Endometrial microvascular endothelial cells (primary cell): ENCODE measurements around the gene ZNF780B. TPM values are rescaled to one million over a fixed set of nuclear protein-coding genes. Genes with fewer than 3 reads are reported as not detected.
"Not testable (repeated sequence)": the region's sequence is repeated elsewhere in the genome, so short reads cannot be mapped to it uniquely, and the experiment has no call there.

ENCODE experiments used
- in situ Hi-C: cut with HindIII; loops from 2 replicates; pipeline ENCODE4 v1.10.0; 2017; ENCODE audit warnings: low sequenced_read_pairs, low pct_unique_long_range_greater_than_20kb; ENCODE audit errors: inconsistent ontology term
- total RNA-seq: library from RNA; depleted of rRNA; stranded (reverse); fragments of >200 nt; gene quantifications from one replicate; pipeline ENCODE4 v1.2.3, GENCODE V29; 2015; ENCODE audit errors: inconsistent ontology term

Gene ZNF780B
- total RNA-seq, 1 donor from 2014 or later, result 17.9 TPM

DNA sequence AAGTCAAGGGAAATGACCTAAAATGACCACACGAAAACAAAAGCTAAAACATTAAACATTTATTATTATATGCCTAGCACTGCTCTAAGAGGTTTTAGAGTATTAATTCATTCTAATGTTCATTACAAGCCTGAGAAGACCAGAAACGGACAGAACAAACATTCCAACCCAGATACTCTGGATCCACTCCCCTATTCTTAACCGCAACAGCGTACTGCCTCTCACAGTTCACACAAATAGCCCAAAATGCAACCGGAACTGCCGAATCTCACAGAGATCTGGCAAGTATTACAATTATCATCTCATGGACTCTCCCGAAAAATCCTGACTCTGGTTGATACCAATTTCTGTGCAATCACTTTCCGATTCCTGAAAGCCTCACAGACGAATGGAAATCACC lies 1.4 kb downstream of the ZNF780B start:
- in situ Hi-C loops, result no loop called here

GRCh38 chr19:40053491-40053890 lies 2.5 kb downstream of the ZNF780B start:
- in situ Hi-C loops, result no loop called here

DNA sequence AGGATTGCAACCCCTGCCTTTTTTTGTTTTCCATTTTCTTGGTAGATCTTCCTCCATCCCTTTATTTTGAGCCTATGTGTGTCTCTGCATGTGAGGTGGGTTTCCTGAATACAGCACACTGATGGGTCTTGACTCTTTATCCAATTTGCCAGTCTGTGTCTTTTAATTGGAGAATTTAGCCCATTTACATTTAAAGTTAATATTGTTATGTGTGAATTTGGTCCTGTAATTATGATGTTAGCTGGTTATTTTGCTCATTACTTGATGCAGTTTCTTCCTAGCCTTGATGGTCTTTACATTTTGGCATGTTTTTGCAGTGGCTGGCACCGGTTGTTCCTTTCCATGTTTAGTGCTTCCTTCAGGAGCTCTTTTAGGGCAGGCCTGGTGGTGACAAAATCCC lies 14.3 kb downstream of the ZNF780B start:
- in situ Hi-C loops, result not testable (repeated sequence)

DNA sequence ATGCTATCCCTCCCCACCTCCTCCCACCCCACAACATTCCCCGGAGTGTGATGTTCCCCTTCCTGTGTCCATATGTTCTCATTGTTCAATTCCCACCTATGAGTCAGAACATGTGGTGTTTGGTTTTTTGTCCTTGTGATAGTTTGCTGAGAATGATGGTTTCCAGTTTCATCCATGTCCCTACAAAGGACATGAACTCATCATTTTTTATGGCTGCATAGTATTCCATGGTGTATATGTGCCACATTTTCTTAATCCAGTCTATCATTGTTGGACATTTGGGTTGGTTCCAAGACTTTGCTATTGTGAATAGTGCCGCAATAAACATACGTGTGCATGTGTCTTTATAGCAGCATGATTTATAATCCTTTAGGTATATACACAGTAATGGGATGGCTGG lies 18.0 kb downstream of the ZNF780B start:
- in situ Hi-C loops, result not testable (repeated sequence)

DNA sequence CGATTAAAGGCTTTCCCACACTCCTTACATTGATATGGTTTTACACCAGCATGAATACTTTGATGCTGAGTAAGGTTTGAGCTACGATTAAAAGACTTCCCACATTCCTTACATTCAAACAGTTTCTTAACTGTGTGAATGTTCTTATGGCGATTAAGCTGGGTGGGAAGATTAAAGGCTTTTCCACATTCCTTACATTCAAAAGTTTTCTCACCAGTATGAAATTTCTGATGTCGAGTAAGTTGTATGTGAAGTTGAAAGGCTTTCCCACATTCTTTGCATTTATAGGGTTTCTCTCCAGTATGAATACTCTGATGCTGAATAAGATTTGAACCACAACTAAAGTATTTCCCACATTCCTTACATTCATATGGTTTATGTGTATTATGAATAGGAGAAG lies 20.0 kb downstream of the ZNF780B start:
- in situ Hi-C loops, result no loop called here

DNA sequence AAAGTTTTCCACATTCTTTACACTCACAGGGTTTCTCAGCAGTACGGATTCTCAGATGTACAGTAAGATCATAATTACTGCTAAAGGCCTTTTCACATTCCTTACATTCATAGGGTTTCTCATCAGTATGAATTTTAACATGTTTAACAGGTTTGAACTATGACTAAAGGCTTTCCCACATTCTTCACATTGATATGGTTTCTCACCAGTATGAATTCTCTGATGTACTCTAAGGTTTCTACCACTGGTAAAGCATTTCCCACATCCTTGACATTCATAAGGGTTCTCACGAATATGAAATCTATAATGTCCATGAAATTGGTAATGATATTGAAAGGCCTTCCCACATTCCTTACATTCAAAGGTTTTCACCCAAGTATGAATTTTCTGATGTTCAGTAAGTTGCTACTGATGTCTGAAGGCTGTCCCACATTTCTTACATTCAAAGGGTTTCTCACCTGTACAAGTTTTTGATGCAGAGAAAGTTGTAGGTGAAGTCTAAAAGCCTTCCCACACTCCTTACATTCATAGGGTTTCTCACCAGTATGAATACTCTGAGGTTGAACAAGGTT lies 22.0 kb downstream of the ZNF780B start:
- in situ Hi-C loops, result no loop called here

DNA sequence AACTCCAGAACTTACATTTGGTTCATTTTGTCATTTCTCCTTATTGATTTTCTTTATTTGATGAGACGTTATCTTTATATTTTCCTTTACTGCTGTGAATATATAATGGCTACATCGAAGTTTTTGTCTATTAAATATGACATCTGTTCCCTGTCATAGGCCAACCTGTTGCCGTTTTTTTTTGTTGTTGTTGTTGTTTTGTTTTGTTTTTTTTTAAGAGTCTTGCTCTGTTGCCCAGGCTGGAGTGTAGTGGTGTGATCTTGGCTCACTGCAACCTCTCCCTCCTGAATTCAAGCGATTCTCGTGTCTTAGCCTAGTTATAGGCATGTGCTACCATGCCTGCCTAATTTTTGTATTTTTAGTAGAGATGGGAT lies 29.4 kb downstream of the ZNF780B start:
- in situ Hi-C loops, result no loop called here

DNA sequence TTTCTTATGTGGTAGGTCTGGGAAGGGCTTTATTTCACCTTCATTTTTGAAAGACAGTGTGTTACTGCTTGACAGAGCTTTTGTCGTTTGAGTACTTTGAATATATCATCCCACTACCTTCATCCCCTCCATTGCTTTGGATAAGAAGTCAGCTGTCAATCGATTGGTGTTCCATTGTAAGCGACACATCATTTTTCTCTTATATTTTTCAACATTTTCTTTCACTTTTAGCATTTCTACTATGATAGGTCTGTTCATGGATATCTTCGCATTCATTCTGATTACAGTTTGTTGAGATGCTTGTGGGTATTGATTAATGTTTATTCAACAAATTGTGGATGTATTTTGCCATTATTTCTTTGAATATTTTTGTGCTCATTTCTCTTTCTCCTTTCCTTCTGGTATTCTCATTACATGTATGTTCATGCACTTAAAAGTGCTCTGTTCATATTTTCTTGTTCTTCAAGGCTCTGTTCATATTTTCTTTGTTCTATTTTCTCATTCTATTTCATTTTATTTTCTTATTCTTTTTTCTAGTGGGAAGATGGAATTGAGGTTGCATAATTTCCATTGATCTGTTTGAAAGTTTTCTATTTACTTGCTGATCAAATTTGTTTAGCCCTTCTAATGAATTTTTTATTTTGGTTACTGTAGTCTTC lies 30.0 kb downstream of the ZNF780B start:
- in situ Hi-C loops, result no loop called here

- in situ Hi-C loops, result no loop called here
These were observed 32.1 kb downstream of the ZNF780B start for GRCh38 chr19:40023969-40024368.

- in situ Hi-C loops, result no loop called here
These were observed 42.0 kb downstream of the ZNF780B start for GRCh38 chr19:40013991-40014390.

DNA sequence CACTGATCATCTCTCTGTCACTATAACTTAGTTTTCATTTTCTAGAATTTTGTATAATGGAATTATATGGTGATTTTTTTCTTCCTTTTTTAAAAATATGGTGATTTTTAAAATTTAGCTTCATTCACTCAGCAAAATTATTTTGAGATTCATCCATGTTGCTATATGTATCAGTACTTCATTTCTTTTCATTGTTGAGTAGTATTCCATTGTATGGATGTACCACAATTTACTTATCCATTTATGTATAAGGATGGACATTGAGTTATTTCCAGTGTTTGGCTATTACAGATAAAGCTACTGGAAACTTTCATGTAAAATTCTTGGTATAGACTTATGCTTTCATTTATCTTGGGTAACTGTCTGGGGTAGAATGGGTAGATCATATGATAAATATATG lies 46.4 kb downstream of the ZNF780B start:
- in situ Hi-C loops, result no loop called here

GRCh38 chr19:40006273-40006691 lies 49.7 kb downstream of the ZNF780B start:
- in situ Hi-C loops, result no loop called here

DNA sequence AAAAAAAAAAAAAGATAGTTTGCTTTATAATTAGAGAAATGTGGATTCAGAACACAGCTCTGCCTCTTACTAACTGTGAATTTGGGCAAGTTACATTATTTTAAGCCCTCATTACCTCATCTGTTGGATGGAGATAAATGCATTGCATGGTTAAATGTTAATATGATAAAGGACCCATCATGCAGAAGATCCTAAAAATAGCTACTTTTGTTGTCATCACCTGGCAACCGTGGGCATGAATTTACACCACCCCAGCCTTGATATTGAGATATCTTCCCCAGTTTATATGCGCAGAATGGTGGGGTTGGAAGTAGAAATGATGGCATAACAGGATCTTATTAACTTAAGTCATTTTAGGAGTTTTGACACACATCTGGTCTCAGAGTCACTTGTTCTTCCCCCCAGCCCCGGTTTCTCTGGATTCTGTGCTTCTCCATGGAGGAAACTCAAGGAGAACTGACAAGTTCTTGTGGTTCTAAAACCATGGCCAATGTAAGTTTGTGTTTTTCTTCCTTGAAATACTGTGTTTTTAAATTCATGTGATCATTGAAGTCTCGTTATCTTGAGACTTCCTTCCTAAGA lies 50.2 kb downstream of the ZNF780B start:
- in situ Hi-C loops, result no loop called here

DNA sequence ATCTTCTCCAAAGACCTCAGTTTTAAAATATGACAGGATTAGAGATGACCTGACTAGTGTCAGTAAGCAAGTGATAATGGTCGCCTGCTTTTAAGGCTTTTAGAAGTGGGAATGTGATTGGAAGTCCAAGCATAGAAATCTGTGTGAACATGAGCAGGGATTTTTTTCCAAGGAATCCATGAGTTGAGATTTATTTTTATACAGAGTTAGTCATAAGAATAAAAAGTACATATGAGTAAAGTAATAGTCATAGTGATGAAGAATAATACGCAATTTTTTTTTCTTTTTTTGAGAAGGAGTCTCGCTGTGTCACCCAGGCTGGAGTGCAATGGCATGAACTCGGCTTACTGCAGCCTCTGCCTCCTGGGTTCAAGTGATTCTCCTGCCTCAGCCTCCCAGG lies 57.5 kb downstream of the ZNF780B start:
- in situ Hi-C loops, result no loop called here

- in situ Hi-C loops, result no loop called here
These were observed 58.3 kb downstream of the ZNF780B start for GRCh38 chr19:39997638-39998216.

DNA sequence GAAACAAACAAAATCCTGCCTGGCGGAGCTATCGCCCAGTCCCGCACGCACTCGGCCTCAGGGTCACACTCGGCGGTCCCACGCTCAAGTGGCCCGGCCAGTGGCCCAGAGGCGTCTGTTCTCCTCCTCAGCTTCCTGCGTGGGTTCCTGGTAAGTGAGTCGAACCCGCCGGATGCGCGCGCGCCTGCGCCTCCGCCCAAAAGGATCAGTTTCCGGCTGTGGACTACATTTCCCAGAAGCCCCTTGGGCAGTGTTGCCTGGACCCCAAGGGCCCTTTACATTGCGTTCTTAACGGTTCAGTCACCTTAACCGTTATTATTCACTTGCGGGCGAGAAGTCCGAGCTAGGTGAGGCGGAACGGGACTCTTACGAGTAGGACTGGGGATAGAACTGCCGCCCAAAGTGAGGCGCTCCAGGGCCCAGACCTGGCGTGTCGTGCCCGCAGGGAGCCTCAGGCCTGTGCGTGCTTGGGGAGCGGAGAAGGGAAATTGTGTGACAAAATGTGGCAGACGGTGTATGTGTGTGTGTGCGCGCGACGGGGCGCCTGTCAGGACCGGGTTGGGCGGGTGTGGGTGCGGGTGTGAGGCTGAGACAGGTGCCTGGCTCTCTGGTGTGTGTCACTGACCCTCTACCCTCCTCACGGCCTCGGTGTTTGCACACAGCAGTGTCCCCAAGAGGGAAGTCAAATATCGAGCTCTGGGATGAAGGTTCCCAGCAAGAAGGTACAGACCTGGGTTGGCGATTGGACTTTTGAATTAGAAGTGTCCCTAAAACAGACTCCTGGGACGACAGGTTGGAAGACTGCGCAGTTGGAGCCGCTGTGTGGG lies 59.0 kb downstream of the ZNF780B start, which contains the start of gene ZNF546:
Gene ZNF546 (plus strand): TSS at position 250 of the 827 bp plus-strand sequence. CDS start 1,267 bp downstream, outside the sequence.
- in situ Hi-C loops, result no loop called here

DNA sequence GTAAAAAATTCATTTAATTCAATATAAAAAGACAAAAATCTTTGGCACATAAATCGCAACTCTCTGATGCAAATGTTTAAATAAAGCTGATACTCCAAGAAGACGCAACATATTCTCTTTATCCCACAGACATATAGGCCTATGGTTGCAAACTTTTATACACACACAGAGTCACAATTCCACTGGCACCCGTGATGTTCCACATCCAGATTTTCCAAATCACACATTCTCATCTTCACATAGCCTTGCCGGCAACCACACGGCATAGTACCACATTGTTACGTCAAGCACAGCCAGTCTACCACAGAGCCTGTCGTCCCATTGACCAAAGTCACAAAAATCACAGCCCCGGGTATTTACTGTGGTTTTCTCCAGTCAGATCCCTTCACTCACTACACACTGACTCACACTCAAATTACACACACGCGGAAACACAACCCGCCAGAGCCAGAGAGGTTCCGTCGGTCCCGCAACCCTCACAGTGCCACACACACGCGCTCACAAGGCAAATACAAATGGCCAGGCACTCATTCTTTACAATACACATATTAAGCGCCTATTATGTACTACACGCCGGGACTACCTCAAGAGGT lies 59.7 kb downstream of the ZNF780B start:
- in situ Hi-C loops, result no loop called here

DNA sequence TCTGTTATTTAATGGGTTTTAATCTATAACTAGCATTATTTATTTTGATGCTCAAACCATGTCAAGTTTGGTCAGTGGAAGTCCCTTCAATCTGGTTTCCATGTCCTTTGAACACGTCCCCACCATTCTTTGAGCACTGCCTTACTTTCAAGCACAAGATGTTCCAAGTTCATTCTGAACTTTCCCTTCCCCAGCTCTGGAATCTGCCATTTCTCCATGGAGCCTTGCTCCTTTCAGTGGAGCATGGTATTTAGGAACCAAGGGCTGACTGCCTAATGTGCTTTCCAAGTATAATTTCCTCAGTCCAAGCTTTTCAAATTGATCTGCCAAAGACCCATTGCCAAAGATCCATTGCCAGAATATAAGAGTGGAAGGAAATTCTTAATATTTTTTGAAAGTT lies 60.2 kb downstream of the ZNF780B start:
- in situ Hi-C loops, result no loop called here

- in situ Hi-C loops, result no loop called here
These were observed 61.7 kb downstream of the ZNF780B start for GRCh38 chr19:39994361-39994760.
